Measurements from ENCODE around the gene ZNF655. TPM values are rescaled to one million over a fixed set of nuclear protein-coding genes. Genes with fewer than 3 reads are reported as not detected.
A peak's percentile ranks its signal among the peaks of the same experiment; 100 is the strongest.

ZNF655 gene
- total RNA-seq, 1 experiment from 2014 or later, result 40.4 TPM

GRCh38 chr7:99573257-99573656, 14.8 kb downstream of the ZNF655 start:
- TF ChIP-seq MXD4 (CRISPR knock-in tag; IDR thresholded peaks at IDR 0.05; ENCODE audit: borderline replicate concordance), result no peak
- TF ChIP-seq MAX (CRISPR knock-in tag; IDR thresholded peaks at IDR 0.05), result no peak
- TF ChIP-seq, protein P1, sequence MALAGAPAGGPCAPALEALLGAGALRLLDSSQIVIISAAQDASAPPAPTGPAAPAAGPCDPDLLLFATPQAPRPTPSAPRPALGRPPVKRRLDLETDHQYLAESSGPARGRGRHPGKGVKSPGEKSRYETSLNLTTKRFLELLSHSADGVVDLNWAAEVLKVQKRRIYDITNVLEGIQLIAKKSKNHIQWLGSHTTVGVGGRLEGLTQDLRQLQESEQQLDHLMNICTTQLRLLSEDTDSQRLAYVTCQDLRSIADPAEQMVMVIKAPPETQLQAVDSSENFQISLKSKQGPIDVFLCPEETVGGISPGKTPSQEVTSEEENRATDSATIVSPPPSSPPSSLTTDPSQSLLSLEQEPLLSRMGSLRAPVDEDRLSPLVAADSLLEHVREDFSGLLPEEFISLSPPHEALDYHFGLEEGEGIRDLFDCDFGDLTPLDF (CRISPR knock-in tag; IDR thresholded peaks at IDR 0.05), result no peak
- no peak for TF ChIP-seq ETV6 (CRISPR knock-in tag; IDR thresholded peaks at IDR 0.05)
- no peak for TF ChIP-seq ZNF281 (CRISPR knock-in tag; IDR thresholded peaks at IDR 0.05)
- no peak for TF ChIP-seq RORB (CRISPR knock-in tag; IDR thresholded peaks at IDR 0.05)
- no peak for TF ChIP-seq RELA (CRISPR knock-in tag; IDR thresholded peaks at IDR 0.05; ENCODE audit: borderline replicate concordance)
- no peak for TF ChIP-seq NFE2L1 (CRISPR knock-in tag; IDR thresholded peaks at IDR 0.05)
- TF ChIP-seq NFATC4 (CRISPR knock-in tag; IDR thresholded peaks at IDR 0.05), result no peak
- TF ChIP-seq E2F5 (CRISPR knock-in tag; IDR thresholded peaks at IDR 0.05), result no peak
- TF ChIP-seq SP1 (CRISPR knock-in tag; conservative IDR thresholded peaks at IDR 0.05), result no peak
- TF ChIP-seq ZMAT4 (CRISPR knock-in tag; IDR thresholded peaks at IDR 0.05), result no peak
- H3K9me3 Mint-ChIP-seq, result no peaks in the 10 kb centered on the region
- ATAC-seq (no peak), DNase-seq (ENCODE audit: low spot score) (no peak)
- CTCF ChIA-PET, result no interaction called here
- H3K4me1 Mint-ChIP-seq, result peaks cover 19% of the 10 kb centered on the region
- no peak overlapping the region for H3K4me3 Mint-ChIP-seq
- H3K27me3 Mint-ChIP-seq (ENCODE audit: low read depth), result no peaks in the 10 kb centered on the region
- no peak overlapping the region; the same call in 1 of the 2 replicates for H3K27ac Mint-ChIP-seq
- POLR2A ChIA-PET, result no interaction called here
- H3K36me3 Mint-ChIP-seq, result peaks cover 44% of the 10 kb centered on the region

GRCh38 chr7:99576251-99576650, 17.8 kb downstream of the ZNF655 start:
- DNase-seq (ENCODE audit: low spot score) (no peak), ATAC-seq (no peak)
- Mint-ChIP-seq H3K9me3 (no peaks in the 10 kb centered on the region), H3K27ac (peak overlapping the region; percentile 78; the same call in 1 of the 2 replicates), H3K4me3 (no peak overlapping the region), H3K4me1 (peaks cover 28% of the 10 kb centered on the region), H3K27me3 (ENCODE audit: low read depth) (no peaks in the 10 kb centered on the region), H3K36me3 (peaks cover 28% of the 10 kb centered on the region)
- no peak for TF ChIP-seq ETV6 (CRISPR knock-in tag; IDR thresholded peaks at IDR 0.05)
- TF ChIP-seq, protein P2, sequence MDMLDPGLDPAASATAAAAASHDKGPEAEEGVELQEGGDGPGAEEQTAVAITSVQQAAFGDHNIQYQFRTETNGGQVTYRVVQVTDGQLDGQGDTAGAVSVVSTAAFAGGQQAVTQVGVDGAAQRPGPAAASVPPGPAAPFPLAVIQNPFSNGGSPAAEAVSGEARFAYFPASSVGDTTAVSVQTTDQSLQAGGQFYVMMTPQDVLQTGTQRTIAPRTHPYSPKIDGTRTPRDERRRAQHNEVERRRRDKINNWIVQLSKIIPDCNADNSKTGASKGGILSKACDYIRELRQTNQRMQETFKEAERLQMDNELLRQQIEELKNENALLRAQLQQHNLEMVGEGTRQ (CRISPR knock-in tag; IDR thresholded peaks at IDR 0.05), result no peak
- TF ChIP-seq PREB (CRISPR knock-in tag; IDR thresholded peaks at IDR 0.05; ENCODE audit: borderline replicate concordance), result no peak
- TF ChIP-seq NFE2L1 (CRISPR knock-in tag; IDR thresholded peaks at IDR 0.05), result no peak
- no peak for TF ChIP-seq EMX1 (CRISPR knock-in tag; IDR thresholded peaks at IDR 0.05)
- no peak for TF ChIP-seq FOXP1 (CRISPR knock-in tag; IDR thresholded peaks at IDR 0.05; ENCODE audit: borderline replicate concordance)
- no peak for TF ChIP-seq MLX (CRISPR knock-in tag; IDR thresholded peaks at IDR 0.05)
- CTCF ChIA-PET, result no interaction called here
- POLR2A ChIA-PET, result no interaction called here

All from WTC11 (cell line).